Esophagus (tissue), 2 donors: Measurements from ENCODE around the gene ESF1. TPM values are rescaled to one million over a fixed set of nuclear protein-coding genes. Genes with fewer than 3 reads are reported as not detected.
A peak's percentile ranks its signal among the peaks of the same experiment; 100 is the strongest.

Experiments
- H3K27ac ChIP-seq, 2 donors: one replicate each; pipeline ENCODE4 v1.5.1; 2013; ENCODE audit warnings: low read depth in 2 of 2, mild to moderate bottlenecking in 2 of 2, inconsistent platforms in 1 of 2, low read length in 1 of 2, moderate library complexity in 1 of 2
- H3K27me3 ChIP-seq, 2 donors: one replicate each; pipeline ENCODE4 v1.6.1; 2013; ENCODE audit warnings: low read length in 2 of 2, control low read depth in 1 of 2, mild to moderate bottlenecking in 1 of 2; ENCODE audit not compliant: insufficient read depth in 2 of 2, control insufficient read depth in 1 of 2
- H3K36me3 ChIP-seq, 2 donors: one replicate each; pipeline ENCODE4 v1.6.1; 2013; ENCODE audit warnings: low read length in 1 of 2; ENCODE audit not compliant: control insufficient read depth in 2 of 2, insufficient read depth in 2 of 2
- H3K4me1 ChIP-seq, 2 donors: one replicate each; pipeline ENCODE4 v1.6.1; 2013; ENCODE audit warnings: low read length in 1 of 2; ENCODE audit not compliant: control insufficient read depth in 2 of 2, insufficient read depth in 2 of 2
- H3K4me3 ChIP-seq, 2 donors: one replicate each; pipeline ENCODE4 v1.5.1; 2013; ENCODE audit warnings: low read length in 2 of 2, mild to moderate bottlenecking in 2 of 2, low read depth in 1 of 2, moderate library complexity in 1 of 2
- H3K9me3 ChIP-seq, 2 donors: one replicate each; pipeline ENCODE4 v1.6.1; 2013; ENCODE audit warnings: mild to moderate bottlenecking in 2 of 2, low read depth in 1 of 2, low read length in 1 of 2, moderate library complexity in 1 of 2; ENCODE audit not compliant: control insufficient read depth in 2 of 2, insufficient read depth in 1 of 2
- WGBS, 2 donors: extraction: QIAGEN DNeasy Blood & Tissue Kit; methylation state at CpG; one replicate each; pipeline ENCODE4 v1.1.7; 2013; 5-methylcytosine and 5-hydroxymethylcytosine counted together
- polyA plus RNA-seq, 2 donors: library from polyadenylated mRNA; stranded (reverse); fragments of 200-250 nt; gene quantifications; one replicate each; pipeline ENCODE4 v1.2.3, GENCODE V29; 2013
- donor health status: healthy with polysubstance abuse.
- donor health status: Bipolar disorder and iron deficiency.

The ESF1 gene
- polyA plus RNA-seq, 2 donors, result 6.4 to 8.8 TPM

DNA sequence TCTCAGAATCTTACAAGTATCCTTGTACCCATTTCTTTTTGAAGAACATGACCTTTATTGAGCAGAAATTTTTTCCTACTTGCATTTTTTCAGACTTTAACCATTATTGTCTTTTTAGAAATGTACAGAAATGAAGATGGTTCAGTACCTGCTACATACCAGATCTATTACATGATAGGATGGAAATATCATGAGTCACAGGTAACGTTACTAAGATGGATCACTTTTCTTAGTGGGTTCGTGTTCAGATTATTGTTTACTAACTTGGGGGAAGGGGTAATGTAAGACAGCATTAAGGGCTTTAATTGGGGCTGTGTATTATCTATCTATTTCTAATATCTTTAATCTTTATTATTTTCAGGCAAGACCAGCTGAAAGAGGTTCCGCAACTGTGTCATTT lies 32.0 kb upstream of the ESF1 start:
- no peak overlapping the region for H3K4me3 ChIP-seq
- peaks cover 0 to 14% of the 10 kb centered on the region in 2 donors for H3K36me3 ChIP-seq
- no peak overlapping the region for H3K27ac ChIP-seq
- H3K4me1 ChIP-seq, result no peaks in the 10 kb centered on the region
- 59 to 74% methylated on average over 3 of the region's 3 CpGs for WGBS, 2 donors
- no peaks in the 10 kb centered on the region for H3K27me3 ChIP-seq
- H3K9me3 ChIP-seq, result no peaks in the 10 kb centered on the region

DNA sequence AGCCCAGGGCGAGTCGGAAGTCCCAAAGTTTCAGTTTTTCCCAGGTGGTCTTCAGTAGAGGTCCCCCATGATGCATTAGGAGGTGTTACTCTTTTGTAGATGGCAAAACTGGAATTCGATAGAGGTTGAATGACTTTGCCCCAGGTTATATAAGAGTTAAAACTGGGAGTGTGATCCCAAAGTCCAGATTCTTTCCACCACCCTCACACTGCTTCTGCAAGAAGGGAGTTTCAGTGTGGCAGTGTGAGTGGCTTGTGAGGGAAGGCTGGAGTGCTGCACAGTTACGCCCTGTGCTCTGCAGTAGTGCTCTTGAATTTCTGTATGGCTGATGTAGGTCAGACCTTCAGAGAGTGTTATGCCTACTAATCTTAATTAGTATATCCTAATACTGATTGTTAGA lies 30.0 kb upstream of the ESF1 start:
- Histone ChIP-seq H3K36me3 (peaks cover 10 to 16% of the 10 kb centered on the region in 2 donors), H3K9me3 (no peaks in the 10 kb centered on the region), H3K4me1 (no peaks in the 10 kb centered on the region), H3K27ac (no peak overlapping the region), H3K4me3 (no peak overlapping the region), H3K27me3 (no peaks in the 10 kb centered on the region)
- WGBS, 2 donors, result 83 to 92% methylated on average over 4 of the region's 4 CpGs

DNA sequence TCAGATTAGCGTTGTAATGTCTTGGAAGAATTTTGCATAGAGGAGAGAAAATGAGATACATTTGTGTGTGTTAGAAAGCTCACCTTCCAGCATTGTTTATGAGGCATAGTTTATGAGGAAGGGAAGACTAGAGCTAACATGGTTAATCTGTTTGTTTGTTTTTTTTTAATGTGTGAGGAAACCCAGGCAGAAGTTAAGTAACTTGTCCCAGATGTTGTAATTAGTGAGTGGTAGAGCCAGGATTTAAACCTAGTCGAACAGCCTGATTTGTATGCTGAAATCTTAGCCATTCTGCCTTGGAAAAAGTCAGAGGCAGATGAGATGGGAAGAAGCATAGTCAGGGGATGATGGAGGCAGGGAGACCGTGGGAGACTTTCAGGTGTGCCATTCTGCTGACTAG lies 29.2 kb upstream of the ESF1 start:
- no peaks in the 10 kb centered on the region for H3K27me3 ChIP-seq
- no peaks in the 10 kb centered on the region for H3K9me3 ChIP-seq
- no peak overlapping the region for H3K4me3 ChIP-seq
- 53 to 65% methylated on average over 3 of the region's 3 CpGs for WGBS, 2 donors
- H3K4me1 ChIP-seq, result no peaks in the 10 kb centered on the region
- no peak overlapping the region for H3K27ac ChIP-seq
- peaks cover 11 to 16% of the 10 kb centered on the region in 2 donors for H3K36me3 ChIP-seq

DNA sequence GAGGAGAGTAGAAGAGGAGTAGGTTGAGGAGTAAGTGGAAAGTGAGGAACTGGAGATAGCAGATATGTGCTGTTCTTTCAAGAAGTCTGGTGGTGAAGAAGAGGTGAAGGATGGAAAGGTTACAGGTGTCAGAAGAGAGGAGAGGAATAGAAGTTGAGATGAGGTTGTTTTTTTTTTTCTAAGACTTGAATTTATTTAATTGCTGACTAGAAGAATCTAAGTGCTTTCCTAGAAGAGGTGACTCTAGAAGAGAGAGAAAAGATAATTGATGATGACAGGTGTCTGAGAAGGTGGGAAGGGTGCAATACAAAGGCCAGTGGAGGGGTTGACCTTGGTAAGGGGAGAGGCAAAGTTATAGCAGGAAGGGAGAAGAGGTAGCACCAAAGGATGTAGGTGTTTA lies 25.7 kb upstream of the ESF1 start:
- peaks cover 11 to 12% of the 10 kb centered on the region in 2 donors for H3K36me3 ChIP-seq
- no peaks in the 10 kb centered on the region for H3K9me3 ChIP-seq
- H3K4me1 ChIP-seq, result no peaks in the 10 kb centered on the region
- no peaks in the 10 kb centered on the region for H3K27me3 ChIP-seq
- no peak overlapping the region for H3K4me3 ChIP-seq
- H3K27ac ChIP-seq, result no peak overlapping the region

DNA sequence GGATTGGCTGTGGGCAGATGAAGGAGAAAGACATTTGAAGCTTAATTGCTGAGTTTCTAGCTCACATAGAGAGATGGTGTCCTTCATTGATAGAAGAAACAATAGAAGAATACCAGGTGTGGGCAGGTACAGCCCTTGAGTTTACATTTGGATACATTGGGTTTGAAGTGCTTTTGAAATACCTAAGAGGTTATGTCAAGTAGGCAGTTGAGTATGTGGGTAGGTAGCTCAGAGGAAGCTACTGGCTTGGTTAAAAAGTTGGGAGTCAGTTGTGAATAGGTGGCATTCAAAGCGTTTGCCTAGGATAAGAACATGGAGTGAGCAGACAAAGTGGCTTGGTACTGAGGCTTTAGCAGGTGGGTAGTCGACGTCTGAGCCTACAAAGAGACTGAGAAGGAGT lies 25.1 kb upstream of the ESF1 start:
- 92 to 93% methylated on average over 3 of the region's 3 CpGs for WGBS, 2 donors
- Histone ChIP-seq H3K27me3 (no peaks in the 10 kb centered on the region), H3K36me3 (peaks cover 11 to 12% of the 10 kb centered on the region in 2 donors), H3K4me1 (no peaks in the 10 kb centered on the region), H3K9me3 (no peaks in the 10 kb centered on the region), H3K27ac (no peak overlapping the region), H3K4me3 (no peak overlapping the region)

DNA sequence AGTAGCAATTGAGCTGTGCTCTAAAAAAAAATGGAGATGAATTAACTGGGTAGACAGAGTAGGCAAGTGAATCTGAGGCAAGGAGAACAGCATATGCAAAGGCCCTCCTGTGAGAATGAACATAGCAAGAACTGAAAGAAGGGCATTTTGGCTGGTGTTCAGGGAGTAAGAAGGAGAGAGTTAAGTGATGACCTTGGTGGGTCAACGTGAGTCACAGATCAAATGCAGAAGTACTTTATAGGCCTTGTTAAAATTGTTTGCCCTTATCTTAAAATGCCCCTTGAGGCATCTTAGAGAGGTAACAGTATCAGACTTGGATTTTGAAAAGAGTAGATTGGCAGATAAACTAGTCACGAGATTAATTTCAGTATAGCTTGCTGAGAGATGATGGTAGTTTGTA lies 24.7 kb upstream of the ESF1 start:
- Histone ChIP-seq H3K9me3 (no peaks in the 10 kb centered on the region), H3K4me3 (no peak overlapping the region), H3K36me3 (peaks cover 8 to 11% of the 10 kb centered on the region in 2 donors), H3K27ac (no peak overlapping the region), H3K27me3 (no peaks in the 10 kb centered on the region), H3K4me1 (no peaks in the 10 kb centered on the region)
- WGBS, 2 donors, result 79 to 96% methylated on average over 2 of the region's 2 CpGs

DNA sequence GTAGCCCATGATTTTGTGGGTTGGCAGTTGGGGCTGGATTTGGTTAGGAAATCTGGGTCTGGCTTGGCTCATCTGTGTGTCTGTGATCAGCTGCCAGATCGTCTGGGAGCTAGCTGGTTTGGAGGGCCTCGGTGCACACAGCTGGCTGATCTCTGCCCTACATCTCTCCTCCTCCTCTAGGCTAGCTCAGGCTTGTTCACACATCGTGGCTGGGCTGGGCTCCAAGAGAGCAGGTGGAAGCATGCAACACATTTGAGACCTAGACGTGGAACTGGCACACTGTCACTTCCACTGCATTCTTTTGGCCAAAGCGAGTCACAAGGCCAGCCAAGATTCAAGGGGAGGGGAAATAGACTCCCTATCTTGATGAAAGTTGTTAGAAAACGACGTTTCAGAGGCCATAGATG lies 16.0 kb upstream of the ESF1 start:
- Histone ChIP-seq H3K4me3 (no peak overlapping the region), H3K4me1 (peaks cover 0 to 4% of the 10 kb centered on the region in 2 donors), H3K9me3 (no peaks in the 10 kb centered on the region), H3K27me3 (no peaks in the 10 kb centered on the region), H3K27ac (peak overlapping the region; percentile 47 to 65), H3K36me3 (peaks cover 4 to 8% of the 10 kb centered on the region in 2 donors)
- WGBS, 2 donors, result 19 to 28% methylated on average over 7 of the region's 7 CpGs

DNA sequence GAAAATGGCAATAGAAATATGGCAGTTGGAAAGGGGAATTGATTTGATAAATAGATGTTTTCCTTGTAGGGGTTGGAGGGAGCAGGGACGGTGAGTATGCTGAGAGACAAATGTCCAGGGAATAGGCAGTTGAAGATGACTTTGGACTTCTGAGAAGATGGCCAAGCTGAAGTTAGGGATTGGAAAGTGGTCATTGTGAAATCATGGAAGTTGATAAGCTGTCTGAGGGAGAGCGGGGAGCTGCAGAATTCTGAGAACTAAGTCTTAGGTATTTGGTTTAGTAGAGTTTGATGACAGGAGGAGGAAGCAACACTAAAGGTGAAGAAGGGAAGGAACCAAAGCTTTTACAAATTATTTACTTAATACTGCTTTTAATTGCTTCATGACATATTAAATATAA lies 15.3 kb upstream of the ESF1 start:
- H3K27ac ChIP-seq, result no peak overlapping the region
- no peaks in the 10 kb centered on the region for H3K27me3 ChIP-seq
- peaks cover 8 to 9% of the 10 kb centered on the region in 2 donors for H3K36me3 ChIP-seq
- no peak overlapping the region for H3K4me3 ChIP-seq
- WGBS, 2 donors, result 79% methylated on average over 2 of the region's 2 CpGs
- no peaks in the 10 kb centered on the region for H3K9me3 ChIP-seq
- peaks cover 0 to 4% of the 10 kb centered on the region in 2 donors for H3K4me1 ChIP-seq

GRCh38 chr20:13799040-13799439 lies 14.3 kb upstream of the ESF1 start:
- no peaks in the 10 kb centered on the region for H3K27me3 ChIP-seq
- H3K9me3 ChIP-seq, result no peaks in the 10 kb centered on the region
- peaks cover 0 to 4% of the 10 kb centered on the region in 2 donors for H3K4me1 ChIP-seq
- H3K27ac ChIP-seq, result no peak overlapping the region
- 74 to 86% methylated on average over 5 of the region's 5 CpGs for WGBS, 2 donors
- peaks cover 8 to 11% of the 10 kb centered on the region in 2 donors for H3K36me3 ChIP-seq
- no peak overlapping the region for H3K4me3 ChIP-seq

GRCh38 chr20:13794667-13795066 lies 9.9 kb upstream of the ESF1 start:
- Histone ChIP-seq H3K27ac (no peak overlapping the region), H3K9me3 (no peaks in the 10 kb centered on the region), H3K4me3 (no peak overlapping the region), H3K4me1 (no peaks in the 10 kb centered on the region), H3K27me3 (no peaks in the 10 kb centered on the region), H3K36me3 (peaks cover 11% of the 10 kb centered on the region in 2 donors)
- 94 to 96% methylated on average over 6 of the region's 6 CpGs for WGBS, 2 donors
